GM19452 (cell line): ENCODE data around the gene TMEM219.
"Not testable (repeated sequence)": the region's sequence is repeated elsewhere in the genome, so short reads cannot be mapped to it uniquely, and the experiment has no call there.

Source experiments
- ATAC-seq: cut with Tn5 transposase; IDR thresholded peaks from one replicate; pipeline ENCODE4 v1.9.1; 2021; ENCODE audit not compliant: unreplicated experiment

Gene TMEM219, protein sequence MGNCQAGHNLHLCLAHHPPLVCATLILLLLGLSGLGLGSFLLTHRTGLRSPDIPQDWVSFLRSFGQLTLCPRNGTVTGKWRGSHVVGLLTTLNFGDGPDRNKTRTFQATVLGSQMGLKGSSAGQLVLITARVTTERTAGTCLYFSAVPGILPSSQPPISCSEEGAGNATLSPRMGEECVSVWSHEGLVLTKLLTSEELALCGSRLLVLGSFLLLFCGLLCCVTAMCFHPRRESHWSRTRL

DNA sequence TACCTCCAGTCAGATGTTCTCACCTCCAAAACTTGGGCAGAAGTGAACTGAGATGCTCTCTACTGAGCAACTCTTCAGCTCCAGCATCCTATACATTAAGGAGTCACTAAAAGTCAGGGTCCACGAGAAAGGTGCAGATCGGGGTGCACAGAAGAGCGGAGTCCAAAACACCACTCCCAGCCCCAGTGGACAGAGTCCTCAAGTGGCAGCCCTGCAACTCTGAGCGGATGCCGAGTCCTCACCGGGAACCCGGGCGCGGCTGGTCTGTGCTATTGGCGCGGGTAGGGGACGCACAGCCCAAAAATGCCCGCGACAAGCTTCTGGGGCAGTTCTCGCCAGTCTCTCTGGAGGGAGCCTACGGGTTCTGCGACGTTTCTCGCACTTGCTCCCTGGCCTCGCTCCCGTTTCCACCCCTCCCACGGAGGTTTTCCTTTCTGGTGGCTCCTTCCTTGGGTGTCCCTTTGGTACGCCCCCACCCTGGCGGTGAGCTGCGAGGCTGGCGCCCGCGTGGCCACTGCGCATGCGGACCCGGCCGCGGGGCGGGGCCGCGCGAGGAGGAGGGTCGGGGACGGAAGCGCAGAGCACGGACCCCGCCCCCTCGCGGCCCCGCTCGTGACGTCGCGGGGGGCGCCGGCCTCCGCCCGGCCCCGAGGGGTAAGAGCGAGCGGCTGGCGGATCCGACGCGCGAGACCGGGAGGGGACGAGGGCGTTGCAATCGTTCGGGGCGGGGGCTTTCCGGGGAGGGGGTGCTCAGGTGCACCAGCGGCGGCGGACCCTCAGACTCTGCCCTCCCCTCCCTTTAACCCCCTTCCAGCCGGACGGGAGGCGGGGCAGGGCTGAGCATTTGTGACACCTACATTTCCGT lies at the start of gene TMEM219:
TSS of gene TMEM219 (plus strand) at position 601 of the 865 bp plus-strand sequence. CDS start 1,065 bp downstream, outside the sequence.
- ATAC-seq, result peak; percentile 83

DNA sequence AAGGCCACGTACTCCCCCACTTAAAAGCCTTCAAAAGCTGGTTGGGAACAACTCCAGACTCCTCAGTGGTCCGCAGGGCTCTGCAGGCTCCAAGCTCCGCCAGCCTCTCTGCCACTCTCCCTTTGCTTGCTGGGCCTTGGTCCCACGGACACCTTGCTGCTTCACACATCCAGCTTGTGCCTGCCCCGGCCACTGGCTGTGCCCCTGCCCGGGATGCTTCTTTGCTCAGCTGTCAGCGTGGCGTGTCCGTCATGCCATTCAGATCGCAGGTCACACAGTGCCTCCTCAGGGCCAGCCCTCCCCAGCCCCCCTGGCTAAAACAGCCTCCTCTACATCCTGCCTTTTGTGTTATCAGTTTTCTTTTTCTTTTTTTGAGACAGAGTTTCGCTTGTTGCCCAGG lies 49.8 kb upstream of the TMEM219 start:
- ATAC-seq, result no peak

DNA sequence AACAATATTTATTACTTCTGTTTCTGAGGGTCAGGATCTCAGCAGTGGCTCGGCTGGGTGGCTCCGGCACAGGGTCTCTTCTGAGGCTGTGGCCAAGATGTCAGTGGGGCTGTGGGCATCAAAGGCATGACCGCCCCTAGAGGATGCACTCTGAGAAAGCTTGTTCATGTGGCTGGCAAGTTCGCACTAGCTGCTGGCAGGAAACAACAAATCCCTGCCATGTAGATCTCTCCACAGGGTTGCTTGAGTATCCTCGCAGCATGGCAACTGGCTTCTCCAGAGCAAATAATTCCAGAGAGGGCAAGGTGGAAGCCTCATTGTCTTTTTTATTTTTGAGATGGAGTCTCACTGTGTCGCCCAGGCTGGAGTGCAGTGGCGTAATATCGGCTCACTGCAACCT lies 48.4 kb upstream of the TMEM219 start:
- ATAC-seq, result no peak

DNA sequence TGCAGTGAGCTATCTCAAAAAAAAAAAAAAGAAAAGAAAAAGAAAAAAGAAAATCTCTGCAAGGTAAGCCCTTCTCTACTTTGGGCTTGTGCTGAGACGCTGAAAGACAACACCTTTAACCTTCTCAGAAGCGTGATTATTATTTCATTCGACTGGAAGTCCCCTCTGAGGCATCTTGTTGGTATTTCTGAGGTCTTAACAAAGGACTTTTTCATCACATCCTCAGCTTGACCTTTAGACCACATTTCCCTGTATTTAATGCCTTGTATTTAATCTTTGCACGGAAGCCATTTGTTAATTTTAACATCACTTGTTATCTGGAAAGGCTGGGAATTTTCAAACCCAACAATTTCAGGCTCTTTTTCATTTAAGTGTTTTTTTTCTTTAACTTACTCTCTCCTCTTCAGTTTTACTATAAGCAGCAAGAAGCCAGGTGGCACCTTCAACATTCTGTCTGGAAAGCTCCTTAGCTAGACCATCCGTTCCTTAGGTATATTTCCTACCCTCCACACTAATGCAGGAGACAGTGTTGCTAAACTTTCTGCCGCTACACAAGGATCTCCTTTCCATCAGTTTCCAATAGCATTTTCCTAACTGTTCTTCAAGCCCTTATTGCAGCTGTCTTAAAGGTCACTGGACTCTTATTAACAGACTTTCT lies 46.2 kb upstream of the TMEM219 start:
- no peak for ATAC-seq

DNA sequence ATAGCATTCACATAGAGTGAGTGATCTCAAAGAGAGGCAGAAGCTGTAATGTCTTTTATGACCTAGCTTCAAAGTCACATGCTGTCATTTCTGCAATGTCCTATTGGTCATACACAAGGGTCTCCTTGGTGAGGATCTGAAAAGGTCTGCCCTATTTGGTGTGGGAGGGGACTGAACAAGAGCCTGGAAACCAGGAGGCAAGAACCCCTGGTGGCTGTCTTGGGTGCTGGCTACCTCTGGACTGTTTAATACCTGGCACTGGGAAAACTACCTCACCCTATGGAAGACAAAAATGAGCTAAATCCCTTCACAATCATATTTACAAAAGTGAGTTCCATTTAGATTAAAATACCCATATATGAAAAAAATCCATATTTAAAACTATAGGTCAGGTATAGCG lies 44.9 kb upstream of the TMEM219 start:
- ATAC-seq, result no peak

DNA sequence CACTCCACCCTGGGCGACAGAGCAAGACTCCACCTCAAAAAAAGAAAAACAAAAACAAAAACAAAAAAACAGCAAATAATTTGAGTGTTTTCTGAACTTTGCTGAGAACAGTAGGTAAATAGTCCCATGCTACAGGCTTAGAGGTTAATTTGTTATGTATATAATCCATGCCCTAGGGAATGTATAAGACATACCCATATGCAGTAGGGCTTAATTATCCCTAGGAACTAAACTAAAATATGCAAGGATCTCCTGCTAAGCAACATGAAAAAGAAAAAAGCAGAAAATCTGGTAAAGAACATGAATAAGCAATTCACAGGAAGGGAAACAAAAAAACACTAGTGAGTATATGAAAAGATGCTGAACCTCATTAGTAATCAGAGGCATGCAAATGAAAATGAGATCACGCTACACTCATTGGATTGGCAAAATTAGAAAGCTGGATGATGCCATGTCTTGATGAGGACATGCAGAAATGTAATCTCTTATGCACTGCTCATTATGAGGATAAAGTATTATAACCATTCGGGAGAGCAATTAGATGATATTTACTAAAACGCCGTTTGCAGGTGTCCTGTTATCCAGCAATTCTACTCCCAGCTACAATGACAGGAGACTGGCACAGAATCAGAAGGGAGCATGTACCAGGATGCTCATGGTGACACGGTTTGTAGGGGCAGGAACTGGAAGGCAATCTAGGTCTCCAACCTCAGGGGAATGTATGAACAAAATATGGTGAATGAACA lies 41.4 kb upstream of the TMEM219 start:
- no peak for ATAC-seq

DNA sequence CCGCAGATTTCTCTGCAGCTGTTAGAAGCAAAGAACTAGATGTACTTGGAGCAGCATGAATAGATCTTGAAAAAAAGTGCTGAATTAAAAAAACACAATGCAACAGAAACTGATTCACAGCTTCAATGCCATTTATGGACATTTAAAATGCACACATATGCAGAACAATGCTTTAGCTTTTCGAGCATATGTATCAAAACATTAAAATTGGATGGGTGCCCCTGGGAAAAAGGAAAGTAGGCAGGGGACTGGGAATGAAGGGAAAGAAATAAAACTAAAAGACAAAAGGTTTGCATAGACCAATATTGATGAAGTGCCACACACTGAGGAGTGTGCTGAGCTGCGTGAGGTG lies 40.9 kb upstream of the TMEM219 start:
- no peak for ATAC-seq

DNA sequence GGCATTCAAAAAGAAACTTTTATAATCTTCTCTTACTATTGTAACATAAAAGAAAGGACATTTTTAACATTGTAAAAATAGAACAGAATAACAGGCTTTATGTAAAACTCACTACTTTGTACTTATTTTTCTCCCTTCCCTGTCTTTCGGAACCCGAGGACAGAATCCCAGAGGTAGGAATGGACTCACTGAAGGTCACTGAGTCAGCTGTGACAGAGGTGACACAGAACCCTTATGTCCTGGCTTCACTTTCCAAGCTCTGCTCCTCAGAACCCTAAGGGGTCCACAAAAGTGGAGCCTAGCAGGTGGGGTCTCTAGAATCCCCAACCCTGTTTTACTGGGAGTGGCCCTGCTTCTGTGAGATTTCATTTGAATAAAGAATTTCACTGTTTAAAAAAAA lies 39.6 kb upstream of the TMEM219 start:
- no peak for ATAC-seq

DNA sequence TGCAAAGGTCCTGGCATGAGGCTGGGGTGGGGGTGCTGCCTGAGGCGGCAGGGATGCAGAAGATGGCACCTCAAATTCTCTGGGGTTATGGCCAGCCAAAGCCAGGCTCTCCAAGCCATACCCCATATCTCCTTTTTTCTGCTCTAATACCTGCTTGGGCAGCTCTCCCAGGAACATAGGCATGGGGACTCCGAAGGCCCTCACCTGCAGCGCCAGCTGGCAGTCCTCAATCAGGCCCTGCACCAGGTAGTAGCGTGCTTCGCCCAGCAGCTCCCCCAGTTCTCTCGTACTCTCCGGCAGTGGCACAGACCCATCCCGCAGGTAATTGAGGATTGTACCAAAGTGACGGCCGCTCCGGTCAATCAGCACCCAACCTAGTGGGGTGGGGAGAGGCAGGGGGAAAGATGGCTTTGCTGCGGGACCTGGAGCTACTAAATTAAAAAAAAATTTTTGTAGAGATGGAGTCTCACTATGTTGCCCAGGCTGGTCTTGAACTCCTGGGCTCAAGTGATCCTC lies 38.8 kb upstream of the TMEM219 start:
- no peak for ATAC-seq

DNA sequence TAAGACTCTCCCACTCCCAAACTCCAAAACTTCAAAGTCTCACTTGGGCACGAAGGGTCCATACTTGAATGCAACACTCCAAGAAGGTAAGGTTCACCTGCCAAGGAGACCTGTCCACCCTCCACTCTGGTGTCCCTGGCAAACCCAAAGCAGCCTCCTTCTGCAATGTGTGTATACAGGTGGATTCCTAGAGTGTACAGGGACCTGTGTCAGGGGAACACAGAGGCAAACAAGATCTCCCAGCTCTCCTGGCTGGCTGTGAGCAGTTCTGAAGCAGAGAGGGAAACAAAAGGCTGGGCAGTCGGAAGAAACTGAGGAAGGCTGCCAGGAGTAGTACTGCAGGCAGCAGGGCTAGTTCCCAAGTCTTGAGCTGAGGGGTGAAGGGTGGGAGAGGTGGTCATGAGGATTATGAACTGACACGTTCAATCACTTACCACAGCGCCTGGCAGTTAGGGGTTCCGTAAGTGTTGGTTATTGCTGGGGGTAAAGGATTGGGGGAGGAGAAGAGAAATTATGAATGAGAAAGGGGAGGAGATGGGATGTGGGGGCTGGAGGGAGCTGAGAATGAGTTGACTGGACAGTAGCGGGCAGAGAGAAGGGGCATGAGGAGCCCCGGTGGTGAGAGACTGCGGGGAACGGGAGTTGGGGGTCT lies 36.6 kb upstream of the TMEM219 start:
- ATAC-seq, result no peak

DNA sequence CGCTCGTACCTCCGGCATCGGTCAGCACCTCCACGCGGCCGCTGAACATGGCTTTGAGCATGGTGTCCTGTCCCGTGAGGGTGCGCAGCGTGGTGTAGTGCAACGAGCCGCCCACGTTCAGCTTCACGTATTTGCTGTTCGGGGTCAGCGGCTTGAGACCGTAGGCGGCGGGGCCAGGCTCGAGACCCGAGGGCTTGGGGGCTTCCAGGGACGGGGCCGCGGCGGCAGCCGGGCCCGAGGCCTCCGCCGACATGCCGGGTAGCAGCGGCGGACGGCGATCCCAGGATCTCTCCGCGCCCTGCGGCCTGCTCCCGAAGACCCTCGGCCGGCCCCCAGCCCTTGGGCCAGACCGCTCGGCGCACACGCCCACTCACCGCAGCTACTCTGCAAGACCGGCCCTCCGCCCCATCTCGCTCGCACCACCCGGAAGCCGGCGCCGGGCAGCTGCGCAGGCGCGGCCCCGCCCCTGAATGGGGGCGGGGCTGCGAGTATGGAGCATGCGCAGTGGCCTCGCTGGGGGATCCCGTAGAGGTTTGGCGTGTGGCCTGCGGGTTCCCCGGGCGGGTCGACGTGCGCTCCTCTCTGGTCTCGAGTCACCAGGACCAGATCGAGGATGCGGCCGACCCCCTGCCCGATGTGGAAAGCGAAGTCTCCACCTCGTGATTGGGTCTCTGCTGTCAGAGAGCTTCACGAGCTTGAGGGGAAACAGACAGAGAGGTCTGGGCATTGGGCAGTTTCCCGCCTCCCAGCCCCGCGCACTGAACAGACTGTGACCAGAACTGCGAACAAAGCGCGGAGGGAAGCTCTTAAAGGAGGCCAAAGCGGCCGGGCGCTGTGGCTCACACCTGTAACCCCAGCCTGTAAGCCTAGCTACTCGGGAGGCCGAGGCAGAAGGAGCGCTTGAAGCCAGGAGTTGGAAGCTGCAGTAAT lies 35.8 kb upstream of the TMEM219 start, which contains the start of gene KCTD13:
TSS of gene KCTD13 (minus strand) at position 446 of the 930 bp plus-strand sequence. CDS start at position 253, 193 bp downstream.
- ATAC-seq, result peak; percentile 83

DNA sequence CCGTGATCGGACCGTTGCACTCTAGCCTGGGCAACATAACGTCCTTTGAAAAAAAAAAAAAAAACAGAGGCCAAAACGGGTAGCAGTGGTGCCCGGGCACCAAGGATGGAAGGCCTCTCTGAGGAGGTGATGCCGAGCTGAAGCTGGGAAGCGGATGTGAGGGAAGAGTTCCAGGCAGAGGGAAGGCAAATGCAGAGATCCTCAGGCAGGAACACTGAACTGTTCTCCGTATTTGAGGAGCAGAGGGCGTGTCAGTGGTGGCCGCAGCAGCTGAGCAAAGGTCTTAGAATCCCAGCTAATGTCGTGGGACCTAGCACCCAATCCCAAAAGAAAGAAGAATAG lies 35.2 kb upstream of the TMEM219 start:
- no peak for ATAC-seq

DNA sequence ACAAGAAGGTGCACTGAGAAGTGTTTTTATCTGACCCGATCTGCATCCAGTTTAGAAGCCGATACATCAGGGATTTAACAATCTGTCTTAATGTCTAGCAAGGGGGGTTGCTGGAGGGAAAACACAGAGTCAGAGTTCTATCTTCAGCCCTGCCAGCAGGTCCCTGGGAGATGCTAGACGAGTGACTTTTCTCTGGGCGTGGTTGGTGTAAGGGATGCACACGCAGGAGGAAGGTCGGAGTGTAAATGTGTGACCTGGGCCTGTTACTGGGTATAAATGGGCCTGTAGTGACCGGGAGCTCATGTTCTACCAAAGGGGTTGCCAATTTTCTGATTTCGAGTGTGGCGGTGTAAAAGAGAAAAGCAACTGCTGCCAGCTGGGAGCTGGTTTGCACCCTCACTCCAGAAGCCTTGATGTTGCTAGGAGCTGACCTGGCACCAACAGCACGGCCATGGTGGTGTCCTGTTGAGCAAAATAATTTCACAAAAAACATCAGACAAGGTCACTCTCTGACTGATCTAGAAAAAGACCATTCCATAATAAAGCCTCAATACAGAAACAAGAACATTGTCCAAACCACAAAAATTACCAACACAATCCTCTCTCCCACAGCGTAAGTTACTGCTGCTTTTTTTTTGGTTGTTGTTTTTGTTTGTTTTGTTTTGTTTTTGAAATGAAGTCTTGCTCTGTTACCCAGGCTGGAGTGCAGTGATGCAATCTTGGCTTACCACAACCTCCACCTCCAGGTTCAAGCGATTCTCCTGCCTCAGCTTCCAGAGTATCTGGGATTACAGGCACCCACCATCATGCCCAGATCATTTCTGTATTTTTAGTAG lies 34.6 kb upstream of the TMEM219 start:
- ATAC-seq, result no peak

DNA sequence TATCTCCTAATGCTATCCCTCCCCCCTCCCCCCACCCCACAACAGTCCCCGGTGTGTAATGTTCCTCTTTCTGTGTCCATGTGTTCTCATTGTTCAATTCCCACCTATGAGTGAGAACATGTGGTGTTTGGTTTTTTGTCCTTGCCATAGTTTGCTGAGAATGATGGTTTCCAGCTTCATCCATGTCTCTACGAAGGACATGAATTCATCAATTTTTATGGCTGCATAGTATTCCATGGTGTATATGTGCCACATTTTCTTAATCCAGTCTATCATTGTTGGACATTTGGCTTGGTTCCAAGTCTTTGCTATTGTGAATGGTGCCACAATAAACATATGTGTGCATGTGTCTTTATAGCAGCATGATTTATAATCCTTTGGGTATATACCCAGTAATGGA lies 30.1 kb upstream of the TMEM219 start:
- not testable (repeated sequence) for ATAC-seq

DNA sequence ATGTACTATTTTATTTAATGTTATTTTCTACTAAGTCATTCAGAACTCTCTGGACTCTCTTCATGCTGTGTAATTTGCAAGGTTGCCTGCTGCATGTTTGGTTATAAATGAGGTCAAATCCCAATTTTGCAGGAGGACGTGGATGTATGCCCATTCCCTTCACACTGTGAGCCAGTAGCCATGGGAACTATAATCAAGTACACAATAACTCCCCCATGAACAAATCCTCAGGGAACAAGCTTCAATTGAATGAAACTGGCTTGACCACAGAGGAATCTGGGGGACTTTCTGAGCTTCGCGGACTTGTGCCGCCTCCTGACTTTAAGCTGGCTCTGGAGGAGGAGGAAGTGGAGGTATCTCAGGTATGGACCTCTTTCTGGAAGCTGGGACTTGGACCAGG lies 21.2 kb upstream of the TMEM219 start:
- no peak for ATAC-seq

DNA sequence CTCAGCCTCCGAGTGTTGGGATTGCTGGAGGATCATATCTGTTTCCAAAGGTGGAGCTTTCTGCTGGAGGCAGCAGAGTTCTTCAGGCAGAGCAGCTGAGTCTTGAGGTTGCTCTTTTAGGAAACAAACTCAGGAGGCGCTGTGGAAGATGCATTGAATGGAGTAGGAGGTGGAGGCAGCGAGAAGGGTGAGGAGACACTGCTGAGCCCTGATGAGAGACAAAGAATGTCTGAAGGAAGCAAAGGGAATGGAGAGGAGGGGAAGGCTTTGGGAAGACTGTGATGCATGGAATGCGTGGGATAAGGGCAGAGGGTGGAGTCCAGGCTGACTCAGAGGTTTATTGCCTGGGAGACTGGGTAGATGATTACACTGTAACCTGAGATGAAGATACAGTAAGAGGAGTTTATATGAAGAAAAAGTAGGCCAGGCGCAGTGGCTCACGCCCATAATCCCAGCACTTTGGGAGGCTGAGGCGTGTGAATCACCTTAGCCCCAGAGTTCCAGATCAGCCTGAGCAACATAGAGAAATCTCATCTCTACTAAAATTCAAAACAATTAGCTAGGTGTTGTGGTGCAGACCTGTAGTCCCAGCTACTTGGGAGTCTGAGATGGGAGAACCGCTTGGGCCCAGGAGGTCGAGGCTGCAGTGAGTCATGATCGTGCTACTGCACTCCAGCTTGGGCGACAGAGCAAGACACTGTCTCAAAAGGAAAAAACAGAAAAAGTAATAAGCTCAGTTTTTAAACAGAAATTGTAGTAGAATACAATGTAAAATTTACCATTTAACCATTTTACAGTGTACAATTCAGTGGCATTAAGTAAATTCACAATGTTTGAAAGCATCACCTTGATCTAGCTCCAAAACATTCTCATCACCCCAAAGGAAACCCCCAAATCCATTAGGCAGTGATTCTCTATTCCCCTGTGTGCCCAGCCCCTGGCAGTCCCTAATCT lies 17.8 kb upstream of the TMEM219 start:
- no peak for ATAC-seq

DNA sequence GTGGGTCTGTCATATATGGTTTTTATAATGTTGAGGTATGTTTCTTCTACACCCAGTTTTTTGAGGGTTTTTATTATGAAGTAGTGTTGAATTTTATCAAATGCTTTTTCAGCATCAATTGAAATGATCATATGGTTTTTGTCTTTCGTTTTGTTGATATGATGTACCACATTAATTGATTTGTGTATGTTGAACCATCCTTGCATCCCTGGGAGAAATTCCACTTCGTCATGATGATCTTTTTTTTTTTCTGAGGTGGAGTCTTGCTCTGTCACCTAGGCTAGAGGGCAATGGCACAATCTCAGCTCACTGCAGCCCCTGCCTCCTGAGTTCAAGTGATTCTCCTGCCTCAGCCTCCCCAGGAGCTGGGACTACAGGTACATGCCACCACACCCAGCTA lies 14.0 kb upstream of the TMEM219 start:
- ATAC-seq, result no peak
